Measurements from ENCODE around the gene OCEL1.
"Not testable (repeated sequence)": the region's sequence is repeated elsewhere in the genome, so short reads cannot be mapped to it uniquely, and the experiment has no call there.

The OCEL1 gene

GRCh38 chr19:17226002-17226933 is at the start of gene OCEL1:
TSS of gene OCEL1 (plus strand) at chr19:17226226. CDS start at chr19:17226248, 22 bp downstream.
- DNase-seq (ENCODE audit: low read depth) = peak; percentile 93

GRCh38 chr19:17178291-17178690 is 47.7 kb upstream of the OCEL1 start:
- no peak for DNase-seq (ENCODE audit: low read depth)

- DNase-seq (ENCODE audit: low read depth) = no peak
Measured at GRCh38 chr19:17180997-17181702, 44.9 kb upstream of the OCEL1 start.

- DNase-seq (ENCODE audit: low read depth) = no peak
Measured at GRCh38 chr19:17183271-17183761, 42.7 kb upstream of the OCEL1 start.

- no peak for DNase-seq (ENCODE audit: low read depth)
Measured at GRCh38 chr19:17183858-17184321, 42.1 kb upstream of the OCEL1 start.

GRCh38 chr19:17184371-17184841 is 41.6 kb upstream of the OCEL1 start:
- DNase-seq (ENCODE audit: low read depth) = no peak

- DNase-seq (ENCODE audit: low read depth) = no peak
Measured at GRCh38 chr19:17185590-17185989, 40.4 kb upstream of the OCEL1 start.

GRCh38 chr19:17191736-17192135 is 34.3 kb upstream of the OCEL1 start:
- DNase-seq (ENCODE audit: low read depth) = not testable (repeated sequence)

- DNase-seq (ENCODE audit: low read depth) = no peak
Measured at GRCh38 chr19:17192751-17193150, 33.3 kb upstream of the OCEL1 start.

GRCh38 chr19:17194608-17195007 is 31.4 kb upstream of the OCEL1 start:
- no peak for DNase-seq (ENCODE audit: low read depth)

- DNase-seq (ENCODE audit: low read depth) = no peak
Measured at GRCh38 chr19:17195106-17195505, 30.9 kb upstream of the OCEL1 start.

GRCh38 chr19:17196610-17197009 is 29.4 kb upstream of the OCEL1 start:
- DNase-seq (ENCODE audit: low read depth) = no peak

- no peak for DNase-seq (ENCODE audit: low read depth)
Measured at GRCh38 chr19:17197666-17198065, 28.4 kb upstream of the OCEL1 start.

- DNase-seq (ENCODE audit: low read depth) = no peak
Measured at GRCh38 chr19:17200408-17201079, 25.5 kb upstream of the OCEL1 start.

- no peak for DNase-seq (ENCODE audit: low read depth)
Measured at GRCh38 chr19:17202249-17202648, 23.8 kb upstream of the OCEL1 start.

- DNase-seq (ENCODE audit: low read depth) = no peak
Measured at GRCh38 chr19:17202713-17203112, 23.3 kb upstream of the OCEL1 start.

GRCh38 chr19:17205237-17206140 is 20.5 kb upstream of the OCEL1 start:
- no peak for DNase-seq (ENCODE audit: low read depth)

GRCh38 chr19:17206736-17207581 is 19.1 kb upstream of the OCEL1 start:
- no peak for DNase-seq (ENCODE audit: low read depth)

GRCh38 chr19:17209126-17210036 is 16.6 kb upstream of the OCEL1 start:
- no peak for DNase-seq (ENCODE audit: low read depth)

Data from HS-27A (cell line).